Measurements from ENCODE around the gene MYMK.

MYMK gene

GRCh38 chr9:133516256-133516960, 8.4 kb downstream of the MYMK start:
- DNase-seq: no peak

- no peak for DNase-seq
Observed at GRCh38 chr9:133515615-133516255, 9.0 kb downstream of the MYMK start.

GRCh38 chr9:133515240-133515610, 9.5 kb downstream of the MYMK start:
- no peak for DNase-seq

- no peak for DNase-seq
Observed at GRCh38 chr9:133514460-133515239, 10.1 kb downstream of the MYMK start.

- no peak for DNase-seq
Observed at GRCh38 chr9:133513214-133514100, 11.3 kb downstream of the MYMK start.

GRCh38 chr9:133512253-133513213, 12.2 kb downstream of the MYMK start:
- DNase-seq: no peak

GRCh38 chr9:133511607-133512006, 13.2 kb downstream of the MYMK start:
- no peak for DNase-seq

- no peak for DNase-seq
Observed at GRCh38 chr9:133510926-133511505, 13.7 kb downstream of the MYMK start.

- no peak for DNase-seq
Observed at GRCh38 chr9:133509179-133510083, 15.3 kb downstream of the MYMK start.

- no peak for DNase-seq
Observed at GRCh38 chr9:133508046-133508445, 16.7 kb downstream of the MYMK start.

- DNase-seq: no peak
Observed at GRCh38 chr9:133507246-133507965, 17.4 kb downstream of the MYMK start.

GRCh38 chr9:133506653-133507038, 18.1 kb downstream of the MYMK start:
- DNase-seq: no peak

GRCh38 chr9:133505901-133506652, 18.7 kb downstream of the MYMK start:
- DNase-seq: no peak

GRCh38 chr9:133505186-133505830, 19.5 kb downstream of the MYMK start:
- DNase-seq: no peak

- DNase-seq: no peak
Observed at GRCh38 chr9:133502112-133502511, 22.6 kb downstream of the MYMK start.

GRCh38 chr9:133499892-133500270, 24.9 kb downstream of the MYMK start:
- DNase-seq: no peak

GRCh38 chr9:133499132-133499891, 25.4 kb downstream of the MYMK start:
- DNase-seq: no peak

All from activated T-cell treated with anti-CD3 and anti-CD28 coated beads for 4 hours (primary cell).